HepG2 (cell line): ENCODE measurements around the gene LCN12. TPM values are rescaled to one million over a fixed set of nuclear protein-coding genes. Genes with fewer than 3 reads are reported as not detected.

Source experiments
- AGO2 ChIP-seq: fragments of 200-400 bp; formaldehyde crosslinking; optimal IDR thresholded peaks from 2 replicates; pipeline ENCODE3; 2017; ENCODE audit warnings: mild to moderate bottlenecking, low read depth, low read length, moderate library complexity
- ATF1 ChIP-seq: IDR thresholded peaks from 2 replicates; pipeline ENCODE4 v1.6.1; 2016; ENCODE audit warnings: mild to moderate bottlenecking, control low read depth
- IRX3 ChIP-seq: sonication (generic); formaldehyde crosslinking; IDR thresholded peaks from 2 replicates; pipeline ENCODE4 v1.8.1; 2023; ENCODE audit warnings: mild to moderate bottlenecking, low read depth, missing genetic modification reagents, borderline replicate concordance
- ISX ChIP-seq: sonication (generic); formaldehyde crosslinking; conservative IDR thresholded peaks from 2 replicates; pipeline ENCODE4 v1.5.0; 2020; ENCODE audit warnings: missing genetic modification reagents
- MED8 ChIP-seq: sonication (generic); formaldehyde crosslinking; IDR thresholded peaks from 2 replicates; pipeline ENCODE4 v1.8.1; 2023; ENCODE audit warnings: mild to moderate bottlenecking, missing genetic modification reagents; ENCODE audit not compliant: insufficient replicate concordance
- PAX8 ChIP-seq: sonication (generic); formaldehyde crosslinking; IDR thresholded peaks from 2 replicates; pipeline ENCODE4 v1.8.0; 2022; ENCODE audit warnings: mild to moderate bottlenecking, missing genetic modification reagents, borderline replicate concordance
- SMARCE1 ChIP-seq: fragments of 450-650 bp; IDR thresholded peaks from 2 replicates; pipeline ENCODE4 v1.6.1; 2017; ENCODE audit warnings: borderline replicate concordance
- SNAPC5 ChIP-seq: sonication (generic); formaldehyde crosslinking; IDR thresholded peaks from 2 replicates; pipeline ENCODE4 v1.8.1; 2023; ENCODE audit warnings: mild to moderate bottlenecking, missing genetic modification reagents, borderline replicate concordance
- U2AF1 ChIP-seq: fragments of 200-400 bp; formaldehyde crosslinking; optimal IDR thresholded peaks from 2 replicates; pipeline ENCODE3; 2017; ENCODE audit warnings: mild to moderate bottlenecking, low read depth, low read length
- XRCC5 ChIP-seq: fragments of 200-400 bp; formaldehyde crosslinking; optimal IDR thresholded peaks from 2 replicates; pipeline ENCODE3; 2017; ENCODE audit warnings: mild to moderate bottlenecking, low read length
- ZHX1 ChIP-seq: sonication (generic); formaldehyde crosslinking; IDR thresholded peaks from 2 replicates; pipeline ENCODE4 v1.8.1; 2022; ENCODE audit warnings: low read depth, mild to moderate bottlenecking, missing genetic modification reagents
- ZNF264 ChIP-seq: sonication (generic); formaldehyde crosslinking; IDR thresholded peaks from 2 replicates; pipeline ENCODE4 v1.4.0; 2020; ENCODE audit warnings: missing genetic modification reagents
- ZNF275 ChIP-seq: sonication (generic); formaldehyde crosslinking; IDR thresholded peaks from 2 replicates; pipeline ENCODE4 v1.8.0; 2022; ENCODE audit warnings: missing genetic modification reagents, mild to moderate bottlenecking, inconsistent platforms, borderline replicate concordance
- ZNF33A ChIP-seq: sonication (generic); formaldehyde crosslinking; IDR thresholded peaks from 2 replicates; pipeline ENCODE4 v1.5.1; 2020; ENCODE audit warnings: missing genetic modification reagents, mild to moderate bottlenecking, moderate library complexity, borderline replicate concordance
- ZNF557 ChIP-seq: sonication (generic); formaldehyde crosslinking; IDR thresholded peaks from 2 replicates; pipeline ENCODE4 v1.4.0; 2020; ENCODE audit warnings: missing genetic modification reagents
- ZNF569 ChIP-seq: sonication (generic); formaldehyde crosslinking; IDR thresholded peaks from 2 replicates; pipeline ENCODE4 v1.5.0; 2020; ENCODE audit warnings: mild to moderate bottlenecking, missing genetic modification reagents, moderate library complexity, borderline replicate concordance
- ZNF577 ChIP-seq: sonication (generic); formaldehyde crosslinking; IDR thresholded peaks from 2 replicates; pipeline ENCODE4 v1.4.0; 2020; ENCODE audit warnings: mild to moderate bottlenecking, low read depth, missing genetic modification reagents, borderline replicate concordance
- ZNF816 ChIP-seq: sonication (generic); formaldehyde crosslinking; IDR thresholded peaks from 2 replicates; pipeline ENCODE4 v1.8.0; 2022; ENCODE audit warnings: missing genetic modification reagents, mild to moderate bottlenecking, borderline replicate concordance
- polyA plus RNA-seq, 8 experiments: library from polyadenylated mRNA; depleted of rRNA in 3 of 8; stranded (reverse) in 7 of 8; unstranded in 1 of 8; fragments of >200 nt; fragmentation: Illumina TruSeq in 4 of 8; extraction: Trizol in 4 of 8; gene quantifications; 2 replicates each; pipeline versions ENCODE4 v1.2.1 to v1.2.3, GENCODE V29; 2011 to 2016; ENCODE audit warnings: low read depth in 4 of 8, missing spikeins in 1 of 8, mixed read lengths in 1 of 8; ENCODE audit not compliant: insufficient read depth in 1 of 8
- total RNA-seq, 5 experiments: library from RNA; depleted of rRNA; stranded (reverse); fragments of >200 nt; fragmentation: Illumina TruSeq; extraction: Trizol; gene quantifications; 2 replicates each; pipeline ENCODE4 v1.2.3, GENCODE V29; 2016; ENCODE audit warnings: low read depth in 1 of 5
- TF ChIP-seq, protein P1 (sequence below): IDR thresholded peaks from 2 replicates; pipeline ENCODE4 v1.6.1; 2016; ENCODE audit warnings: missing genetic modification reagents, missing compliant biosample characterization
- TF ChIP-seq, protein P2 (sequence below): sonication (generic); formaldehyde crosslinking; IDR thresholded peaks from 2 replicates; pipeline ENCODE4 v1.4.0; 2020; ENCODE audit warnings: missing genetic modification reagents

LCN12 gene
- total and polyA plus RNA-seq, 2 of the 13 experiments (the other 11 are each of a cell fraction or from before 2014, with no cell fraction given): 3.4 to 6.9 TPM

DNA sequence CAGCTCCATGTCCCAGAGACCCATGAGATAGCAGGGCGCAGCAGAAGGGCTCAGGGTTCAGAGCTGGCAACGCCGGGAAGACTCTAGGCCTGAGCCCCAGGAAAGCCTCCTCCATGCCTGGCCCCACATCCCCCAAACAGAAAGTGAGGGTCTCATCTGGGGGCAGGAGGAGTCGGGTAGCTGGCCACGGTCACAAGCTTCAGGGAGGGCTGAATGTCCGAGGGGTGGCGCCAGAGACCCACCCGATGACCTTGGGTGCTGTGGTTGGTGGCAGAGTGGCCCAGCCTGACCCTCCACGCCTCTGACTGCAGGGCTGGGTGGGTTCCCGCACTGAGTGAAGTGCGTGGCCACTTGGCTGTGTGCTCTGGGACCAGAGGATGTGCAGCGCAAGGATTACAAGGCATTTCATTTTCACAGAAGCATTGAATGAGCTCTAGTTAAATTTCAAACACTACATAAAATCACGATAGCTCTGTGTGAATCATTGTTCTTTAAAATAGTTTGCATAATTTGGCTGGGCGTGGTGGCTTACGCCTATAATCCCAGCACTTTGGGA lies 4.0 kb upstream of the LCN12 start (continued):
- TF ChIP-seq, protein P1, sequence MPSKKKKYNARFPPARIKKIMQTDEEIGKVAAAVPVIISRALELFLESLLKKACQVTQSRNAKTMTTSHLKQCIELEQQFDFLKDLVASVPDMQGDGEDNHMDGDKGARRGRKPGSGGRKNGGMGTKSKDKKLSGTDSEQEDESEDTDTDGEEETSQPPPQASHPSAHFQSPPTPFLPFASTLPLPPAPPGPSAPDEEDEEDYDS (CRISPR knock-in tag): no peak
- no peak for TF ChIP-seq ZNF33A (CRISPR knock-in tag)
- TF ChIP-seq ZNF816 (CRISPR knock-in tag): no peak
- TF ChIP-seq XRCC5: no peak
- no peak for TF ChIP-seq ATF1 (CRISPR knock-in tag)
- TF ChIP-seq SMARCE1: no peak
- no peak for TF ChIP-seq IRX3 (CRISPR knock-in tag)
- TF ChIP-seq ZNF557 (CRISPR knock-in tag): no peak
- TF ChIP-seq ZHX1 (CRISPR knock-in tag): 0 out of 2 replicates have a peak, but pooled peaks have one; percentile 18
- TF ChIP-seq ZNF264 (CRISPR knock-in tag): no peak
- no peak for TF ChIP-seq SNAPC5
- TF ChIP-seq ISX (CRISPR knock-in tag): no peak
- TF ChIP-seq, protein P2, sequence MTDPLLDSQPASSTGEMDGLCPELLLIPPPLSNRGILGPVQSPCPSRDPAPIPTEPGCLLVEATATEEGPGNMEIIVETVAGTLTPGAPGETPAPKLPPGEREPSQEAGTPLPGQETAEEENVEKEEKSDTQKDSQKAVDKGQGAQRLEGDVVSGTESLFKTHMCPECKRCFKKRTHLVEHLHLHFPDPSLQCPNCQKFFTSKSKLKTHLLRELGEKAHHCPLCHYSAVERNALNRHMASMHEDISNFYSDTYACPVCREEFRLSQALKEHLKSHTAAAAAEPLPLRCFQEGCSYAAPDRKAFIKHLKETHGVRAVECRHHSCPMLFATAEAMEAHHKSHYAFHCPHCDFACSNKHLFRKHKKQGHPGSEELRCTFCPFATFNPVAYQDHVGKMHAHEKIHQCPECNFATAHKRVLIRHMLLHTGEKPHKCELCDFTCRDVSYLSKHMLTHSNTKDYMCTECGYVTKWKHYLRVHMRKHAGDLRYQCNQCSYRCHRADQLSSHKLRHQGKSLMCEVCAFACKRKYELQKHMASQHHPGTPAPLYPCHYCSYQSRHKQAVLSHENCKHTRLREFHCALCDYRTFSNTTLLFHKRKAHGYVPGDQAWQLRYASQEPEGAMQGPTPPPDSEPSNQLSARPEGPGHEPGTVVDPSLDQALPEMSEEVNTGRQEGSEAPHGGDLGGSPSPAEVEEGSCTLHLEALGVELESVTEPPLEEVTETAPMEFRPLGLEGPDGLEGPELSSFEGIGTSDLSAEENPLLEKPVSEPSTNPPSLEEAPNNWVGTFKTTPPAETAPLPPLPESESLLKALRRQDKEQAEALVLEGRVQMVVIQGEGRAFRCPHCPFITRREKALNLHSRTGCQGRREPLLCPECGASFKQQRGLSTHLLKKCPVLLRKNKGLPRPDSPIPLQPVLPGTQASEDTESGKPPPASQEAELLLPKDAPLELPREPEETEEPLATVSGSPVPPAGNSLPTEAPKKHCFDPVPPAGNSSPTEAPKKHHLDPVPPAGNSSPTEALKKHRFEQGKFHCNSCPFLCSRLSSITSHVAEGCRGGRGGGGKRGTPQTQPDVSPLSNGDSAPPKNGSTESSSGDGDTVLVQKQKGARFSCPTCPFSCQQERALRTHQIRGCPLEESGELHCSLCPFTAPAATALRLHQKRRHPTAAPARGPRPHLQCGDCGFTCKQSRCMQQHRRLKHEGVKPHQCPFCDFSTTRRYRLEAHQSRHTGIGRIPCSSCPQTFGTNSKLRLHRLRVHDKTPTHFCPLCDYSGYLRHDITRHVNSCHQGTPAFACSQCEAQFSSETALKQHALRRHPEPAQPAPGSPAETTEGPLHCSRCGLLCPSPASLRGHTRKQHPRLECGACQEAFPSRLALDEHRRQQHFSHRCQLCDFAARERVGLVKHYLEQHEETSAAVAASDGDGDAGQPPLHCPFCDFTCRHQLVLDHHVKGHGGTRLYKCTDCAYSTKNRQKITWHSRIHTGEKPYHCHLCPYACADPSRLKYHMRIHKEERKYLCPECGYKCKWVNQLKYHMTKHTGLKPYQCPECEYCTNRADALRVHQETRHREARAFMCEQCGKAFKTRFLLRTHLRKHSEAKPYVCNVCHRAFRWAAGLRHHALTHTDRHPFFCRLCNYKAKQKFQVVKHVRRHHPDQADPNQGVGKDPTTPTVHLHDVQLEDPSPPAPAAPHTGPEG (CRISPR knock-in tag): no peak
- no peak for TF ChIP-seq MED8
- no peak for TF ChIP-seq ZNF275 (CRISPR knock-in tag)
- peak; percentile 22 for TF ChIP-seq AGO2
- no peak for TF ChIP-seq PAX8 (CRISPR knock-in tag)
- TF ChIP-seq ZNF569 (CRISPR knock-in tag): no peak
- no peak for TF ChIP-seq U2AF1
- no peak for TF ChIP-seq ZNF577
